Fibroblast of skin of scalp (primary cell): ENCODE measurements around the gene KRT9. TPM values are rescaled to one million over a fixed set of nuclear protein-coding genes. Genes with fewer than 3 reads are reported as not detected.
A peak's percentile ranks its signal among the peaks of the same experiment; 100 is the strongest.
"Not testable (repeated sequence)": the region's sequence is repeated elsewhere in the genome, so short reads cannot be mapped to it uniquely, and the experiment has no call there.

Source experiments
- DNase-seq: peaks from one replicate; pipeline ENCODE4 v3.0.0-alpha.2; 2013
- polyA plus RNA-seq, 2 experiments: library from polyadenylated mRNA; unstranded; fragments of 120-200 nt; gene quantifications; one replicate each; pipeline ENCODE4 v1.2.1, GENCODE V29; 2013; ENCODE audit not compliant: insufficient read length in 2 of 2

The KRT9 gene, protein sequence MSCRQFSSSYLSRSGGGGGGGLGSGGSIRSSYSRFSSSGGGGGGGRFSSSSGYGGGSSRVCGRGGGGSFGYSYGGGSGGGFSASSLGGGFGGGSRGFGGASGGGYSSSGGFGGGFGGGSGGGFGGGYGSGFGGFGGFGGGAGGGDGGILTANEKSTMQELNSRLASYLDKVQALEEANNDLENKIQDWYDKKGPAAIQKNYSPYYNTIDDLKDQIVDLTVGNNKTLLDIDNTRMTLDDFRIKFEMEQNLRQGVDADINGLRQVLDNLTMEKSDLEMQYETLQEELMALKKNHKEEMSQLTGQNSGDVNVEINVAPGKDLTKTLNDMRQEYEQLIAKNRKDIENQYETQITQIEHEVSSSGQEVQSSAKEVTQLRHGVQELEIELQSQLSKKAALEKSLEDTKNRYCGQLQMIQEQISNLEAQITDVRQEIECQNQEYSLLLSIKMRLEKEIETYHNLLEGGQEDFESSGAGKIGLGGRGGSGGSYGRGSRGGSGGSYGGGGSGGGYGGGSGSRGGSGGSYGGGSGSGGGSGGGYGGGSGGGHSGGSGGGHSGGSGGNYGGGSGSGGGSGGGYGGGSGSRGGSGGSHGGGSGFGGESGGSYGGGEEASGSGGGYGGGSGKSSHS
- polyA plus RNA-seq (2013, experiment 1 of 2; ENCODE audit: insufficient read length) = 0.20 TPM
- 0.44 TPM for polyA plus RNA-seq (2013, experiment 2 of 2; ENCODE audit: insufficient read length)

DNA sequence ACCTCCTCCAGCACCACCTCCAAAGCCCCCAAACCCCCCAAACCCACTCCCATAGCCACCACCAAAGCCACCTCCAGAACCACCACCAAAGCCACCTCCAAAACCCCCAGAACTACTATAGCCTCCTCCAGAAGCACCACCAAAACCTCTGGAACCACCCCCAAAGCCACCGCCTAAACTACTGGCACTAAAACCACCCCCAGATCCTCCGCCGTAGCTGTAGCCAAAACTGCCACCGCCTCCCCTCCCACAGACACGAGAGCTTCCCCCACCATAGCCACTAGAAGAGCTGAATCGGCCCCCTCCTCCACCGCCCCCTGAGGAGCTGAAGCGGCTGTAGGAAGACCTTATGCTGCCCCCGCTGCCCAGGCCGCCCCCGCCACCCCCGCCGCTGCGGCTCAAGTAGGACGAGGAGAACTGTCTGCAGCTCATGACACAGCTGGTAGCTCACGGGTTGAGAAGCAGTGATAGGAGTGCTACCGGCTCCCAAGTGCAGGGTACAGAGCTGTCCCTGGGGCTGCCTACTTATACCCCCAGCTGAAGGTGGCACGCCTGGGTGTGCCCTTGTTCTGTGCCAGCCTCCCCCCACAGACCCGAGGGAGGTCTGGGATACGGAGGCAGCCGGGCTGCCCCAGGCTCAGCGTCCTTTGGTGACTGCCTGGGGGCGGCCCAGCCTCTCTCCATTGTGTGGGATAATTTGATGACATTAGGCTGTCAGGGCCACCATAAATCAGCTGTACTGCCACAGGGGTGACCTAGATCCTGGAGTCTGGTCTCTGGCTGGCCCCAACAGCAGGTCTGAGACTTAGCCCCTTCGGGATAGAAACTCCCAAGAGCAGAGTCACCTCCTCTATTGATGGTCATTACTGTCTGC lies at the start of gene KRT9:
Gene KRT9 (minus strand): TSS at position 499 of the 874 bp plus-strand sequence. CDS start 67 bp downstream, at position 432.
- DNase-seq = no peak

DNA sequence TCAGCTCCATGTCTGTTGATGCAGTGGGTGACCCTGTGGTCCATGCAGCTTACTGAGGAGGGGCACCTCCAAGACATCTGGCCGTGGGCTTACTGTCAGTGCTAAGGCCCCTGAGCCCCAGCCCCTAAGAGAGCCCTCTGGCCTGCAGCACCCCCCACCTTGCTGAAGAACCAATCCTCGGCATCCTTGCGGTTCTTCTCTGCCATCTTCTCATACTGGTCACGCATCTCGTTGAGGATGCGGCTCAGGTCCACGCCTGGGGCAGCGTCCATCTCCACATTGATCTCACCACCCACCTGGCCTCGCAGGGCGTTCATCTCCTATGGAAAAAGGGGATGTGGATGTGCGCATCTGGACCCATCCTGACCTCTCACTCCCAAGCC lies 49.6 kb upstream of the KRT9 start:
- DNase-seq = not testable (repeated sequence)

DNA sequence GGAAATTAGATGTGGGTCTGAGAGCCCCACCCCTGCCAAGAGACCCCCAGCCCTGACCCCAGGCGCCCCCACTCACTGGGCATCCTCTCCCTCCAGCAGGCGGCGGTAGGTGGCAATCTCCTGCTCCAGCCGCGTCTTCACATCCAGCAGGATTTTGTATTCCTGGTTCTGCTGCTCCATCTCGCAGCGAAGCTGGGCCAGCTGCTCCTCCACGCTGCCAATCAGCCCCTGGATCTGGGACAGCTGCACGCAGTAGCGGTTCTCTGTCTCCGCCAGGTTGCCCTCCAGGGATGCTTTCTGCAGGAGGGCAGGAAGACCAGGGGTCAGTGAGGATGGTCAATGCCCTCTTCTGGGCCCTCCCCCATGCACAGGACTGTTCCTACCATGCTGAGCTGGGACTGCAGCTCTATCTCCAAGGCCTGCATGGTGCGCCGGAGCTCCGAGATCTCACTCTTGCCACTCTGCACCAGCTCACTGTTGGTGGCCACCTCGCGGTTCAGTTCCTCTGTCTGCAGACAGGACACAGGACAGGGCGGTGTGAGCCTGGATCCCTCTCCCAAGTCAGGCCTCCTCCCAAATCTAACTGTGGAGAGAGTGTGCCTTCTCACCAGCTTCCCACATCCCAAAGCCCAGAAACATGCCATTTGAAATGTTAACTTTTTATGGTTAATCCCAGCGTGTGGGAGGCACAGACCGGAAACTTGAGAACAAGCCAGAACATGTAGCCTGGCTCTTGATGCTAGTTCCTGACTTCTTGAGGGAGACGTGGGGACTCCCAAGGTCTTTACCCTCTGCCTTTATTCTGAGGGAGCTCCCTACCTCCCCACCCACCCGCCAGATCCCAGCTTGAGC lies 49.0 kb upstream of the KRT9 start:
- DNase-seq = no peak

DNA sequence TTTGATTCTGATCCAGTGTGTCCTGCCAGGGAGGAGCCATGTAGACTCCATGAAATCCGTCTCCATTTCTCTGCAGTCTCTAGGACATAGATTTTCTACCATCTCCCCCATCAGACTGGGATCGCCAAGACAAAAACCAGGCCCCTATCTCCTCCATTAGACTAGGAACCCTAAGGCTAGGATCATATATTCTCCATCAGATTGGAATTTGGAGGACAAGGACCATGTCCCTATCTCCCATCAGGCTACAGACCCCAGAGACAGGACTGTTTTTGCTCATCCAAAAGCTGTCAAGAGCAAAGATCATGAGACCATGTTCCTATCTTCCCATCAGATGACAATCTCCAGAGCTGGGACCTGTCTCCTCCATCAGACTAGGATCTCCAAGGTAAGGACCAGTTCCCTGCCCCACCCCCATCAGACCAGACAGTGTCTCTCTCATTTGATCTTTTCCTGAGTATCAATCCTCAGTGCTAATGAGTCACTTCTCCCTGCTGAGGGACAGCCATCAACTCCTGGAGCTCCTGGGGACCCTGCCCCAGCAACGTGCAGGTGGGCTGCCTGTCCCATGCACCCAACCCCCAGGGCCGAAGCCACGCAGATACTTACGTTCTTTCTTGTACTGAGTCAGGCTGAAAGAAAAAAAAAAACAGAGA lies 48.2 kb upstream of the KRT9 start:
- not testable (repeated sequence) for DNase-seq

DNA sequence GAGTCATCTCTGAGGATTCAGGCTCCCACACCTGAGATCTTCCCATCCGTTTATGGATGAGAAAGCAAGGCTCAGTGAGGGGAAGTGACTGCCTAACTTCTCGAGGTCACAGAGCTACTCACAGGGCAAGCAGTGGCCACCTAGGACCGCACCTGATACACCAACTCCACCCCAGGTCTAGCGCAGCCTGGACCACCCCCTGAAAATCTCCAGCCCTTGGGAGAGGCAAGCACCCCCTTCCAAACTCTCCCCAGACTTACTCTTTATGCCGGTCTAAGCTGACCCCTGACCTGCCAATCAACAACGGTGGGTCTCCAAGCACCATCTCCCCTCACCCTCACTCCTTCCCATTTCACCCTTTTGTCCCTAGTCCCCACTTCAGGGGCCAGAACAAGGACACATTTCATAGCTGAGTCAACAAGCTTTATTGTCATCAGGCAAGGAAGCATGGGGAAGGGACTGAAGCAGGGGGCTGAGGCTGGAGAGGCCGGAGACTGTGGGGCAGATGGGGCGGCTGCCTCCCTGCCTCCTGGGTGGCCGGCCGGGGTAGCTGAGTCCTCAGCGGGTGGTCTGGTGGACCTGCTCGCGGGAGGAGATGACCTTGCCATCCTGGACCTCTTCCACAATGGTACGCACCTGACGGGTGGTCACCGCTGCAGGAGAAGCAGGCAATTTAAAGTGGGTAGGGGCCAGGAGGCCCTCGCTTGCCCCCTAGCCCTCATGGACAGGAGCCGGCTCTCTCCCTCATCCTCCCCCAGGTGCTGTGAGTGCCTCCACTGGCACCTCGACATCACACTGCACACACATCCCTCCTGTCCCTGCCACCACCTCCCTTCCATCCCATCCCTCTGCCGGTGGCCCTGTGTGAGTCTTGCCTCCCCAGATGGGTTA lies 47.4 kb upstream of the KRT9 start:
- DNase-seq = no peak

DNA sequence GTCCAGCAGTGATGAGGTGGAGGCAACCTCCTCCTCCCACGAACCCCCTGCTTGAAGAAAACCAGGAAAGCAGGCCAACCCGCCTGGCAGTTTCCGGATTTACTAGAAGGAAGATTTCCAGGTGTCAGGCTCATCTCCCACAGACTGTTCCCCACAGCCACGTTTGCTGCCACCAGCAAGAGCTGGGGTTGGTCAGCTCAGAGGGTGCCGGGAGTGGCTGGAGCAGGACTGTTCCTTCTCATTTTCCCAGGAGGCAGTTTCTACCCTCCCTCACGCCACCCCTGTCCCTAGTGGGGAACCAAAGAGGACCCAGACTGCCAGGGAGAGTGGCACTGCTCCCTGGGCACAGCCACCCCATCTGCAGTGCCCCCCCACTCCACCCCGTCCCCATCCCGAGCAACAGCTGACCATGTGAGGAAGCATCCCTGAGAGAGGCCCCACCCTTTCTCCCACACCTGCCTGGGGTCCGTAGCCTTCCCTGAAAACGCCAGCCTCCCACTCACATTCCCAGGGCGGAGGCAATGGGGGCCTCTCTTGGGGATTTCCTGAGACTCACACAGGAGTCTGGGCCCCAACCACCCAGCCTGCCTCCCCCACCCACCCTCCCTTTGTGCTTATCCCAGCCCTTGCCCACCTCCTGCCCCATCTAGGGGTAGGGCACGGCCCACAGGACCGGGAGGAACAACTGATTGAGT lies 46.6 kb upstream of the KRT9 start:
- DNase-seq = no peak

DNA sequence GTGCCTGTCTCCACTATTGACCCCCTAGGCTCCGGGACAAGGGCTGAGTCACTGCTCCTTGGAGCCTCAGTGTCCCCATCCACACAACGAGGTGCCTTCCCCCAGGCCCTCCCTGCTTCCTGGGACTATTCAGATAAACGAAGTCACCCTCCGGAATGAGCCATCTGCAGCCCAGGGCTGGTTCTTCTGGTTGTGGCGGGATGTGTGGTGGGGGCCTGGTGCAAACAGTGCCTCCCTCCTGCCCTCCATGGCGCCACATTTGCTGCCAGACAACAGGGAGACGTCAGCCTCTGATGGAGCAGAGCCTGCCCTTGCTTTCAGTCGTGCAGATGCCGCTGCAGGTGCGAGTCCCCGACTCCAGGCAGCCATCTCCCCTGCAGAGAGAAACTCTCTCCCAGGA lies 45.8 kb upstream of the KRT9 start:
- no peak for DNase-seq

DNA sequence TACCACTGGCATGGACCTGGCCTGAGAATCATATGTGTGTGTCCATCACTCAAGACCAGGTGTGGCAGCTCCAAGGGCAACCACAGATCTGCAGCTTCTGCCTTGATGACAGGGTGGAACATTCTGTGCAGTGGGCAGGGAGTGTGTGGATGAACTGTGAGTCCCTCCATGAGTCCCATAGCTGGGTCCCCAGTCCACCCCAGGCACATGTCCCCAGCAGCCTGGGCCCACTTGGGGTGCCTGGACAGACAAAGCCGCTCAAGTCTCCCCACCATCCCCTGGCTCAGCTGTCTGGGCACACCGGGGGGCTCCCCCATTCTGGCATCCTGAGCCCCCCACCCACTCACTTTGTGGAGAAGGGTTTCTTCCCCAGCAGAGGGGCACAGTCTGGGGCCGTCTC lies 45.3 kb upstream of the KRT9 start:
- no peak for DNase-seq

DNA sequence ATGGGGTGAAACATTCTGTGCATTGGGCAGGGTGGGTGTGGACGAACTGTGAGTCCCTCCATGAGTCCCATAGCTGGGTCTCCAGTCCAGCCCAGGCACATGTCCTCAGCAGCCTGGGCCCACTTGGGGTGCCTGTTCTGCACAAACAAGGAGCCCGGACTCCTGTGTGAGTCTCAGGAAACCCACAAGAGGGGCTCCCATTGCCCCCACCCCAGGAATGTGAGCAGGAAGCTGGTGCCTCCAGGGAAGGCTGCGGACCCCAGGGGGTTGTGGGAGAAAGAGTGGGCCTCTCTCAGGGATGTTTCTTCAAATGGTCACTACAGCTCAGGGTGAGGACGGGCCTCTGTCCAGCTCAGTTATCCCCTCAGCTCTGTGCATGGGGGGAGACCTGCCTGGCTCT lies 44.6 kb upstream of the KRT9 start:
- not testable (repeated sequence) for DNase-seq

DNA sequence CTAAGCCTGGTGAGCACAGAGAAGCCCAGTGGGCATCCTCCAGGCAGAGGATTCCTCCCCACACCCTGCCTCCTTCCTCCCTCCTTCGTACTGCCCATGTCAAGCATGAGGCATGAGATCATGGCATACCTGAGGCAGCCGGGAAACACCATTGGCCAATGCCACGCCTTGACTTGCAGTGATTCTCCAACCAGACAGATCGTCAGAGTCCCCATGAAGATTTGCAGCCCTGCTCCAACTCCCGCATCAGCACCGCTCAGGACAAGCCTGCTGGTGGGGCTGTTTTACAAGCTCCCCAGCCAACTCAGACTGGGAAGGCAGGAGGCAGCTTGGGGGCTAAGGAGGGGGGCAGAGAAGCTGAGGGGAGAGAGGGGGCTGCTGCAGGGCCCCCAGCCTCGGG lies 43.6 kb upstream of the KRT9 start:
- DNase-seq = no peak

DNA sequence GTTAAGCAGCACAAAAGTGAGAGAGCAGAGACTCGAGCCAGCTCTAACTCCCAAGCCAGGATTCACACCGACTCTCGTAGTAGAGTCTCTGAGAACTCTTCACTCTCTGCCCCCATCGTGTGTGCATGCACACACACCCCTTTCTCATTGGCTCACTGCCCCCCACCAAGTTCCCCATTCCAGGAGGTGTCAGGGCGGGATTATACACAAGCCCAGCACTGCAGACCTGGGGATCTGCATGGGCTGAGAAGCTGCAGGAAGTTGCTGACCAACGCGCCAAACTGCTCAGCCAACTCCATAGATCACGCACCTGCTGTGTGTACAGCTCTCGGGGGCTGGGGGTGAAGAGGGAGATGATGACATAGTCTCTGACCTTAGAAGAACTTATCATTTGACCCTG lies 42.9 kb upstream of the KRT9 start:
- not testable (repeated sequence) for DNase-seq

DNA sequence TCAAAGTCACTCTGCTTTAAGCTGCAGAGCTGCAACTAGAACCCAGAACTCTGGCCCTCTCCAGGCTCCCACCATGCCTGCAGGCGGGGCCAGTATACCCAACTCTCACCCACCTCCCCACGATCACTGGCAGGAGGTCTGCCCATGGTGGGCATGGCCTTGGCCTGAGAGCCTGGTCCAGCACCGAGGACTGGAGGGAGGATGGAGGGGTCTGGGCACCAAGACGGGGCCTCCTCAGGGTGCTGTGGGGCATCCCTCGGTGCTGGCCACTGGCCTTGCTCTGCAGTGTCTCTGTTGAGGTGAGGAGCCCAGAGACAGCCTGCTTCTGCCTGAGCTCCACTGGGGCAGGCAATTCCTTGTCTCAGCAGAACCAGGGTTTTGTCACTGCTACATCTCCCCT lies 42.2 kb upstream of the KRT9 start:
- no peak for DNase-seq

DNA sequence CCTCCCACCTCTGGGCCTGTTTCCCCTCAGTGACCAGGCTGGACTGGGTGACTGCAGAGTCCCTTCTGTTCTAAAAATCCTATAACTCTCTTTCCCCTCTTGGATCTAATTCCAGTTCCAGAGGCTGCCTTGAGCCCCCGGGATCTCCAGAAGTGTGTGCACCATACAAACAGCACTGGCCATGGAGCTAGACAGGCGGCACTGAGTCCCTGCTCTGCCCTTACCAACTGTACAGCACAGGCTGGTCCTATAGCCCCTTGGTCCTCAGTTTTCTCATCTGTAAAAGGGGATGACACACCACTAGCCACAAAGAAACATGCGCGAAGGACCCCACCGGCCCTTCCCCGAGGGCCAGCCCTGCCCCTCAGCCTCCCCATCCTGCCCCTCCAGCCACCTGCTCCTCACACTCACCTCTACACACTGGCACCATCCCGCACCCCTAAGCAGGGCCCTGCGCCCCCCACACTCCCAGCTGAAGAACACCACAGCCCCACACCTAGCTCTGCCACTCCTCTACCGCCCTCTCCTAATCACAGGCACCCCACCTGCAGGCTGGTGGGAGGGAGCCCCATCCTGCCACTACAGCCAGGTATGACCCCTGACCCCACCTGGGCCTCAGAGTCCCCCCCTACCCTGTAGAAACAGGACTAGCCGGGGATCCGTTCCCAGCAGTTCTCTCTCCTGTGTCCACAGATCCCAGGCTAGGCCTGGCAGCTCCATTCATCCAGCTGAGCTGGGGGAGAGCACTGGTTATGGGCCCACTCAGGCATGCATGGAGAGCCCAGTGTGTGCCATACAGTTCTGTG lies 41.6 kb upstream of the KRT9 start:
- DNase-seq = no peak

DNA sequence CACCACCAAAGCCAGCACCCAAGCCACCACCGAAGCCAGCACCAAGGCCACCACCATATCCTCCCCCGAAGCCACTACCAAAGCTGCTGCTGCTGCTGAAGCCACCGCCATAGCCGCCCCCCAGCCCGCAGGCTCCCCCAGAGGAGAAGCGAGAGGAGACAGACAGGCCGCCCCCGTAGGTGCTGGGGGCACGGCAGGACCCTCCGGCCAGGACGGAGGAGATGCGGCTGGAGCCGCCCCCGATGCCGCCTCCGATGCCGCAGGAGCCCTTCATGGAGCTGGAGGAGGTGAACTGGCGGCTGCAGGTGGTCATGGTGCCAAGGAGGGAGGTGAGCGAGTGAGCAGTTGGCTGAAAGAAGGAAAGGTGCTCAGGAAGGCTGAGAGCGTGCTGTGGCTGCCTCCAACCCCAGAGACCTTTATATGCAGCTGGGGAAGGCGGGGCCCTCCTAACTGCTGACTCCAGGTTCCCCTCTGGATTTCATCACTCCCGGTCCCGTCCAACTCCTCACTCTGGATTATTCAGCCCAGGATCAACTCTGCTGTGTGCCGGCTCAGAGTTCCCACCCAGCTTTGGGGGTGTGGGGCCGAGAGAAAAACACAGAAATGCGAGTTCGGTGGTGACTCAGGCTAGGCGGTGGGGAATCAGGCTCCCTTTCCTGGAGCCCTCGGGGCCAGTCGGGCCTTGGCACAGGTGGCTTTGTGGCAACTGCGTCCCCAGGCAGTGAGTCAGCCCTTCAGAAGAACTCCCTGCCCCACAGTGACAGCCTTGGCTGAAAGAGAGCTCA lies 40.7 kb upstream of the KRT9 start, which contains the start of gene KRT16:
Gene KRT16 (minus strand): TSS at position 392 of the 785 bp plus-strand sequence. CDS start 79 bp downstream, at position 313.
- DNase-seq = peak; percentile 38

DNA sequence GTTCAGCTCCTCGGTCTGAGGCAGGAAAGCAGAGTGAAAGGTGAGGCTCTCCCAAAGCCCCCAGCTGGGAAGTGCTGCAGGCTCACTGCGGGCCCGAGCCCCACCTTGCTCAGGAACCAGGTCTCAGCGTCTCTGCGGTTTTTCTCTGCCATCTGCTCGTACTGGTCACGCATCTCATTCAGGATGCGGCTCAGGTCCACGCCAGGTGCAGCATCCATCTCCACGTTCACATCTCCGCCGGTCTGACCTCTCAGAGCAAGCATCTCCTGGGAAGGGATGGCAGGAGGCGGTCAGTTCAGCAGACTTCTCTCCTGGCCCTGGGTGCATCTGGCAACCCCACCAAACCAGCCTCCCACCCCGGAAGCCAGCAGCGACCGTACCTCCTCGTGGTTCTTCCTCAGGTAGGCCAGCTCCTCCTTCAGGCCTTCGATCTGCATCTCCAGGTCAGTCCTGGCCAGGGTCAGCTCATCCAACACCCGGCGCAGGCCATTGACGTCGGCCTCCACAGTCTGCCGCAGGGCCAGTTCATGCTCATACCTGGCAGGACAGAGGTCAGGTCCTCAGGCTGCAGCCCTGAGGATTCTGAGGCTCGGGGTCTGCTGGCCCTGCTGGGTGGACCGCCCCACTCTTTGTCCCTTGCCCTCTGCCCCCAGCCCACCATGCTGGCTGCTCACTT lies 39.2 kb upstream of the KRT9 start:
- no peak for DNase-seq

DNA sequence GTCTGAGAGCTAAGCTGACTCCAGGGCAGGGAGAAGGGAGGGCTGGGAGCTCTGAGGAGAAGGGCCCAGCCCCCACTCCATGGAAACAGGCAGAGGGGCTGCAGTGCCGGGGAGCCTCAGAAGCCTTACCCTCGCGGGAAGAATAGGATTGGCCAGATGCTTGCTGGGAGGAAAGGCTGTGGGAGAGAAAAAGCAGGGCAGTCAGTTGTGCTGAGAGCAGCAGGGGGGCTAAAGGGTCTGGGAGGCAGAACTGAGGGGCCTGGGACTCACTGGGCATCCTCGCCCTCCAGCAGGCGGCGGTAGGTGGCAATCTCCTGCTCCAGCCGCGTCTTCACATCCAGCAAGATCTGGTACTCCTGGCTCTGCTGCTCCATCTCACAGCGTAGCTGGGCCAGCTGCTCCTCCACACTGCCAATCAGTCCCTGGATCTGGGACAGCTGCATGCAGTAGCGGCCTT lies 38.2 kb upstream of the KRT9 start:
- DNase-seq = not testable (repeated sequence)

DNA sequence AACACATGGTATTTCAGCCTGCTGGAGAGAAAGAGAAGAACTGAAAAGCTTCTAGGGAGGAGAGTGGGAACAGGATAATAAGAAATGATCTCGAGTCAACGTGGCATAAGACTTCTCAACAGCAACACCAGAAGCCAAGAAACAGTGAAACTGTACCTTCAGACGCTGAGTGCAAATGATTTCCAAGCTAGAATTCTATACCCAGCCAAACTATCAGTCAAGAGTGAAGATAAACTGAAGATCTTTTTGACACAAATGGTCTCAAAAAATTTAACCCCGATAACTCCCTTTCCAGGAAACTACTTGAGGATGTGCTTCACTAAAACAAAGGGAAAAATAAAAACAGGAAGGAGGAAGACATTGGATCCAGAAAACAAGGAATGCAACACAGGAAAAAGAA lies 35.1 kb upstream of the KRT9 start:
- DNase-seq = not testable (repeated sequence)
